ENCODE data around the gene SULT2B1.

- TF ChIP-seq CTCF (IDR thresholded peaks at IDR 0.05; ENCODE audit: low read length) (0 out of 2 replicates have a peak, but pooled peaks have one; percentile 12), EZH2 (optimal IDR thresholded peaks at IDR 0.05; ENCODE audit: low read depth, low read length) (no peak), EZH2phosphoT487 (IDR thresholded peaks at IDR 0.05; ENCODE audit: low read length) (no peak)
These were observed 86.2 kb downstream of the SULT2B1 start for GRCh38 chr19:48637948-48638830.
